KOPT-K1 (cell line): Measurements from ENCODE around the gene LAMA2.

Experiments
- H3K27ac ChIP-seq: fragments of 200-600 bp; sonication (generic); 2 replicates; pipeline ENCODE4 v1.5.1; 2016; ENCODE audit warnings: antibody characterized with exemption, mild to moderate bottlenecking, low read depth, low read length; ENCODE audit not compliant: poor library complexity, severe bottlenecking
- H3K36me3 ChIP-seq: fragments of 200-600 bp; sonication (generic); 2 replicates; pipeline ENCODE4 v1.5.1; 2017; ENCODE audit warnings: antibody characterized with exemption, mild to moderate bottlenecking, low read length, moderate library complexity; ENCODE audit not compliant: insufficient read depth
- H3K9me3 ChIP-seq: fragments of 200-600 bp; sonication (generic); 2 replicates; pipeline ENCODE4 v1.5.1; 2017; ENCODE audit warnings: antibody characterized with exemption, low read length, mild to moderate bottlenecking; ENCODE audit not compliant: insufficient read depth, poor library complexity, severe bottlenecking

LAMA2 gene

GRCh38 chr6:129497481-129498441 lies 614.8 kb downstream of the LAMA2 start:
- Histone ChIP-seq H3K27ac (no peak overlapping the region), H3K9me3 (no peaks in the 10 kb centered on the region), H3K36me3 (no peaks in the 10 kb centered on the region)

- H3K9me3 ChIP-seq: no peaks in the 10 kb centered on the region
- H3K27ac ChIP-seq: no peak overlapping the region
- no peaks in the 10 kb centered on the region for H3K36me3 ChIP-seq
Measured at GRCh38 chr6:129498541-129498940, 615.6 kb downstream of the LAMA2 start.

GRCh38 chr6:129498950-129499842 lies 616.3 kb downstream of the LAMA2 start:
- Histone ChIP-seq H3K36me3 (no peaks in the 10 kb centered on the region), H3K9me3 (no peaks in the 10 kb centered on the region), H3K27ac (no peak overlapping the region)

GRCh38 chr6:129499843-129500219 lies 616.9 kb downstream of the LAMA2 start:
- H3K27ac ChIP-seq: no peak overlapping the region
- H3K9me3 ChIP-seq: no peaks in the 10 kb centered on the region
- no peaks in the 10 kb centered on the region for H3K36me3 ChIP-seq

GRCh38 chr6:129500958-129501739 lies 618.2 kb downstream of the LAMA2 start:
- Histone ChIP-seq H3K27ac (no peak overlapping the region), H3K9me3 (no peaks in the 10 kb centered on the region), H3K36me3 (no peaks in the 10 kb centered on the region)

GRCh38 chr6:129501740-129502660 lies 619.1 kb downstream of the LAMA2 start:
- H3K27ac ChIP-seq: no peak overlapping the region
- no peaks in the 10 kb centered on the region for H3K36me3 ChIP-seq
- no peaks in the 10 kb centered on the region for H3K9me3 ChIP-seq

GRCh38 chr6:129504456-129504855 lies 621.5 kb downstream of the LAMA2 start:
- Histone ChIP-seq H3K27ac (no peak overlapping the region), H3K9me3 (no peaks in the 10 kb centered on the region), H3K36me3 (no peaks in the 10 kb centered on the region)

- Histone ChIP-seq H3K9me3 (no peaks in the 10 kb centered on the region), H3K27ac (no peak overlapping the region), H3K36me3 (no peaks in the 10 kb centered on the region)
Measured at GRCh38 chr6:129507059-129507807, 624.3 kb downstream of the LAMA2 start.

GRCh38 chr6:129507846-129508245 lies 624.9 kb downstream of the LAMA2 start:
- Histone ChIP-seq H3K9me3 (no peaks in the 10 kb centered on the region), H3K36me3 (no peaks in the 10 kb centered on the region), H3K27ac (no peak overlapping the region)

- Histone ChIP-seq H3K27ac (no peak overlapping the region), H3K36me3 (no peaks in the 10 kb centered on the region), H3K9me3 (no peaks in the 10 kb centered on the region)
Measured at GRCh38 chr6:129508477-129509145, 625.7 kb downstream of the LAMA2 start.

GRCh38 chr6:129510950-129511349 lies 628.0 kb downstream of the LAMA2 start:
- H3K27ac ChIP-seq: no peak overlapping the region
- H3K36me3 ChIP-seq: no peaks in the 10 kb centered on the region
- H3K9me3 ChIP-seq: no peaks in the 10 kb centered on the region

- Histone ChIP-seq H3K36me3 (no peaks in the 10 kb centered on the region), H3K27ac (no peak overlapping the region), H3K9me3 (no peaks in the 10 kb centered on the region)
Measured at GRCh38 chr6:129513471-129513870, 630.5 kb downstream of the LAMA2 start.

- Histone ChIP-seq H3K36me3 (no peaks in the 10 kb centered on the region), H3K27ac (no peak overlapping the region), H3K9me3 (no peaks in the 10 kb centered on the region)
Measured at GRCh38 chr6:129515004-129515403, 632.1 kb downstream of the LAMA2 start.
